MV-4-11 (cell line): ENCODE measurements around the gene NDRG2.
"Not testable (repeated sequence)": the region's sequence is repeated elsewhere in the genome, so short reads cannot be mapped to it uniquely, and the experiment has no call there.

ENCODE experiments used
- DNase-seq: peaks from one replicate; lab custom pipeline; 2025; lab: John Stamatoyannopoulos, UW

The NDRG2 gene

GRCh38 chr14:21033133-21033698 lies 8.4 kb upstream of the NDRG2 start:
- DNase-seq: no peak

DNA sequence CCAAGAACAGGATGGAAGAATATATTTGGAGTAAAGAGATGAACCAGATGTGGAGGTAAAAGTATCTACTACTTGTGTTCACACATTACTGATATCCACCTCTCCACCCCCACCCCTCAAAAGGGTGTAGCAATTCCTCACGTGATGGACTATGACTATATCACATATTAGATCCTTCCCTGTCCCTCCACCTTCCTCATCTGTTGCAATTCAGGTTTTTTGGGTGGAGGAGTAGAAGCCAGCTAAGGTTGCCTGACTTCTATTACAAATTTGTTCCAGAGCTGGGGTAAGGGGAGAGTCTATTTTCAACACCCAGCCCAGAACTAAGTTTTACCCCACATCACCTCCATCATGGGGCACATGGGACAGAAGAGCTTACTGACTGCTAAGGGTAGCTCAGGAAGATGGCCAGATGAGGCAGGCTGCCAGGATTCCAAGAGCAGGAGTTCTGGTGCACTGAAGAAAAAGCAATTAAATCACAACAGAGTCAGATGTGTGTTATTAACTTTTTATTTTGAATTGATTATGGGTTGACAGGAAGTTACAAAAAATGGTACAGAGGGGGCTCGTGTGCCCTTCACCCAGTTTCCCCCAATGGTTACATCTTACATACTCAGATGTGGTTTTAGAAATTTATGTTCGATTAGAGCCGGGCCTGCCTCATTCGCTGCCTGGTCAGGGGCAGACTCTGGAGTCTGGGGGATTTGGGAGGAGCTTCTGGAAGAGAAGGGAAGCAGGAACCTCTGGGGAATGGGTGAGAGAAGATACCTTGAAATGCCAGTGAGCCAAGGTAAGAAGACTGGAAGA lies 7.7 kb upstream of the NDRG2 start:
- DNase-seq: no peak

DNA sequence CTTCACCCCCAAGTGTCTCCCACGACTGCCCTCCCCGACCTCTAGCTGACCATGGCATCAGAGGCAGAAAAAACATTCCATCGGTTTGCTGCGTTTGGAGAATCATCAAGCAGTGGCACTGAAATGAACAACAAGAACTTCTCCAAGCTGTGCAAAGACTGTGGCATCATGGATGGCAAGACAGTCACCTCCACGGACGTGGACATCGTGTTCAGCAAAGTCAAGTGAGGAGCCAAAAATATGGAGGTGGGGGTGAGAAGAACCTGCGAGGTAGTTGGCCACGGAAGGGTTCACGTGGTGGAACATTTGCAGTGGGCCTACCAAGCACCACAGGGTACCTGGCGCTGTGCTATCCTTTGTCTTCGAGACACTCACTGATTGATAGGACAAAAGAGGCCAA lies 5.7 kb upstream of the NDRG2 start:
- no peak for DNase-seq

GRCh38 chr14:21029917-21030316 lies 5.1 kb upstream of the NDRG2 start, which contains the start of gene TPPP2:
Gene TPPP2 (plus strand): TSS chr14:21030217. CDS start chr14:21030582, 365 bp downstream.
- no peak for DNase-seq

GRCh38 chr14:21026988-21027315 lies 2.1 kb upstream of the NDRG2 start:
- DNase-seq: no peak

DNA sequence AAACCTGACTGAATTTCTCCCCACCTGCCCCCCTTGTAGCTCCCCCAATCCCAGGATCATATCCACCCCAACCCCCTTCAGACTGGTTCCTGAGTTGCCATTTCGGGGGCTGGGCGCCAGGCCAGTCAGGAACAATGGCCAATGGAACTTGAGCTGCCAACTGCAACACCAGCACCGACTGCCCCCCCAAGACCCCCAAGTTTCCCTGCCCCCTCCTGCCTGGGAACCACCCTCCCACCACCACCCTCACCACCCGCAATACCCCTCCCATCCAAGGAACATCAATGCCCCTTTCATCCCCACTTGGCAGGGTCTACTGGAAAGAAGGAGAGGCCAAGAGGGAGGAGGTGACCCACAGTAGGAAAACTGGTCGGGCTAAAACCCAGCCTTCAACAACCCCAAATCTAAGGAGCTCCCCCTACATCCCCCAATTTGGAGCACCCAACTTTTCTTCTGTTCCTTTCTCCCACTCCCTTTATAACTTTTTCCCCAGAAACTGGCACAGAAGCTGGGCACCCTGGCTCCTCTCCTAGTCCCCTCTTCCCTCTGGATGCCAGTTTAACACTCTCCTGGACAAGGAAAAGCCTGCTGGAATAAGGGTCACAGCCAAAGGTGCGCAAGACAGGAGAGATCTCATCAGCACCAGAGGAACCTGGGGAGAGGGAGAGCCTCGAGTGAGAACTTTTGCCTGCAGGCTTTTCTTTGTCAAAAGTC lies 1.6 kb upstream of the NDRG2 start:
- DNase-seq: no peak

GRCh38 chr14:21025371-21026273 lies 761 bp upstream of the NDRG2 start:
- no peak for DNase-seq

DNA sequence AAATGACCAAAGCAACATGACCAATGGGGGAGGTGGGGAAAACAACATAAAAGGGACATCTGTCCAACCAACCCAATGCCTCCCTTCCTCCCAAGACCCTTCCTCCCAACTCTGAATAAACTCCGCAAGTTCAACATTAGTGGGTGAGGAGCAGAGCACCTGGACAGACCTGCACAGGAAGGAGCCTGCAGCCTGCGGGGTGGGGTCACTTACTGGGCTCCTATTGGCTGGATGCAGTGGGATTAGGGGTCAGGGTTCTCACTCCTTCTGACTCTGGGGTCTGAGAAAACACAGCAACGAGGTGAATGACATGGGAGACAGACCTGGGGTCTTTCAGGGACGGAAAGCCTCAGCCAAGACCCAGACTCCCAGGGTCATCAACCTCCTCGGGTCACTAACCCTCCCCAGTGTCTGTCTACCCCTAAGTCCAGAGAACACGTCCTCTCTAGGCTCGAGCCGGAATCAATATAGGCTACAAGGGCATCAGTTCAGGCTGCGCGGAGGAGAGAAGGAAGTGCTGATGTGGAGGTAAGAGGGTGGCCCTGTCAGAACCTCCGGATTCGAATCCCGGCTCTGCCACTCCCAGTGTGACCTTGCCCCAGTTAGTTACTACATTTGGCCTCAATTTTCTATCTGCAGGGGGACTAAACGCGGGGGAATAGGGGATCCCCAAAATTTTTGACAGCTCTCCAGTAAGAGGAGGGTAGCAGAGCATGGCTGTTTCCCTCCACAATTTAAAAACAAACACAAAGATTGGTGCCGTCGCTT lies 860 bp downstream of the NDRG2 start:
- no peak for DNase-seq

GRCh38 chr14:21023174-21023573 lies 1.7 kb downstream of the NDRG2 start:
- peak; percentile 68 for DNase-seq

DNA sequence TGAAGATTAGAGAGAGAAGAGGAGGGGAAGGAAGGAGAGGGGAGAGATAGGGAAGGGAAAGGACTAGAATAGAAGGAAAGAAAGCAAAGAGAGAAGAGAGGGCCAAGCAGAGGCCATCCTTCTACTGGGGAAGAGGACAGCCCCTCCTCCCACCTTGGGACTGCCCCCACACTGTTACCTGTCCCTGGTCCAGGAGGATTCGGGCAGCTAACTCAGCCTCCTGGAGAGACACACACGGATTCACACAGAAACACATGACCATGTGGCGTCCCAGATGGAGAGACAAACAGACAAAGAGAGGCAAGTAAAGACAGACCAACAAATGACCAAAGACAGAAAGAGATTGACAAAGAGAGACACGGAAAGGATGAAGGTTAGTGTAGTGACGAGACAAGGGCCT lies 2.2 kb downstream of the NDRG2 start:
- no peak for DNase-seq

DNA sequence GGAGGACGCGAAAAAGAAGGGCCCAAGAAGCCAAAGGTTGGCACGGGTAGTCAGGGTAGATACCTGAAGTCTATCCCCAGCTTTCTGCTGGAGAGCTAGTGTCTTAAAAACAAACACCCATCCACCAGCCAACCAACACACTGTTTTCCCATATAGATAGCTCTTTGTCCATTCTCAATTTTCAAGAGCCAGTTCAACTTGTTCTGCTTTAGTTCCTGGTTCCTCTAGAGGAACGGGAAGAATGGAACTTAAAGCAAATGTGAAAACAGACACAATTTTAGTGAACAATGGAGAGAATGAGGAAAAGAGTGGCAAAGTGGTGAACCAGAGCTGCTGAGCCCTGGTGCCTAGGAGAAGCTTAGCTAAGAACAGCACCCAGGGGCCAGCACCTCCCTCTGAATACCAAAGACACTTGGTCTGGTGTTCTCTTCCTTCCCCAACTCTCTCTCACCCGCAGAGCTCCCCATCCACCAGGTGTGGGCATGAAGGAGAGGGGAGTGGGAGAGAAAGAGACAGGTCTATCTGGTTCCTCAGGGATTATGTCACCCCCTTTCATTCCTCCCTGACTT lies 3.8 kb downstream of the NDRG2 start:
- DNase-seq: no peak

DNA sequence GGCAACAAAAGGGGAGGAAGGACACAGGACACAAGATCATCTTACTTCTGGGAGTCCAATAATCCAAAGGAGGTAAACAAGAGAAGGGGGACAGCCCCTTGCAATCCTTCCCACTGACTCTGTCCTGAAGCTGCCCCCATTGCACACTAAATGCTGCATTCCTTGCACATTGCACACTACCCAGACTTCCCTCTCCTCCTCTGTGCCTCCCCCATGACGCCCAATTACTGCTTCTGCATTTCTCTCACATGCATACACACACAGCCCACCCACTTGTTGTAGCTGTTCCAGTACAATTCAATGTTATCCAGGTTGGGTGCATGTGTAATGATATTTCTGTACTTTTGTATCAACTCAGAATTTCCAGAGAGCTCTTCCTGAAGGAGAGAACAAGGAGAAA lies 5.5 kb downstream of the NDRG2 start:
- DNase-seq: peak; percentile 17

DNA sequence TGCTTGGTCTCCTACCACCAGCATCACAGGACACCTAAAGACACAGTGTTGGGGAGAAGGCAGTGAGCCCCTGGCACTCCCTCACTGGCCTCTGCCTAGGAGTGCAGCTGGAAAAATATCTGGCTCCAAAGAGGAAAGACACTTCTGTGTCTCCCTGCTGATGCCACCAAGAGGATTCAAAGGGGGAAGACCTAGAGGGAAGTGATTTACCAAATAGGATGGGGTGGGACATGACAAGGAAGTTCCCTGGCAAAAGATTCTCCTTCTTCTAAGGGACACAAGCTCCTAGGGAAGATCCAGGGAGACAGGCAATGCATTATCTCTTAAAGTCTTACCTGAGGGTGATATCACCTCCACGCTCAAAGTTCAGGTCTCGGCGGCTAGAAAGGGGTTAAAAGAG lies 6.1 kb downstream of the NDRG2 start:
- DNase-seq: no peak

DNA sequence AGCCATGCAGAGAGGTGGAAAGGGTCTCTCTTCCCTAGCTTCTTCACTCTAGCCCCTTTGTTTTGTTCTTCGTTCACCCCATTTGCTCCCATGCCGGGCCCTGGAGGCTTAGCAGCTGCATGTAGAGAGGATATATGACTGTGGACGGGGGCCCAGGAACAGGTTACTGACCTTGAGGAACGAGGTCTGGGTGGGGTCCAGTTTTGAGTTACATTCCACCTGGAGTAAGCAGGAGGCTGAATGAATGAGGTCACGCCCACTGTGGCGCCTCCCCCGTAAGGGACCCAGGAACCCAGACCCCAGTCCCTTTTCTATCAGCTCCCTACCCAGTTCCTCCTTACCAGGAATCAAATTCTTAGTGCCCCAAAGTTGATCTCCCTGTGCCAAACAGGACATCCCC lies 6.6 kb downstream of the NDRG2 start:
- DNase-seq: no peak

DNA sequence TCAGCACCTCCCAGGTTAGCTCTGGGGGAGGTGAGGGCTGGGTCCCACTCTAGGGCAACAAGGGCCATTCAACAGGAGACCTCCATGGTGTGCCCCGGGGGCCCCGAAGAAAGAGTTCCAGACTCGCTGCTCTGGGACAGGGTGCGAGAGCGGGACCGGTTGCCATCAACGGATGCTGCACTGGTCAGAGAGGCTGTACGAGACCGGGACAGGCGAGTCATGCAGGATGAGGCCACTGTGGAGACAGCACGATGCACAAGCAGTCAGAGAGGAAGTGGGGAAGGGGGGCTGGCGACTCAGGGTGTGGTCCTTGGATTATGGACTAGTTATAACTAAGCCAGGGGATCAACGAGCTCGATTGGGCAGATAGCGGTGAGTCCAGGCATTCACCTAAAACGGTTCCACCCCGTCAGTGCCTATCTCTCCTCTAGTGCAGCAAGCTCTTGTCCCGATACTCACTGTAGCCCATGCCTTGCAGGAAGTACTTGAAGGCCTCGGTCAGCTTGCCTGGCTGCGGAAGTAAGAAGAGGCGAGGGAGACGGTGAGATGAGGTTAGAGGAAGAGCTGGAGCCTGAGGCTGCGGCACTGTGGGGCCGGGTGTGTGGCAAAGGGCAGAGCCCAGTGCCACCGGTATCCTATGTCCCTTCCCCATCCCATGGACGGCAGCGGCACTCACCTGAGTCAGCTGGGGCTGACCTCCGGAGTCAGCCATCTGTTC lies 7.2 kb downstream of the NDRG2 start:
- peak; percentile 67 for DNase-seq

DNA sequence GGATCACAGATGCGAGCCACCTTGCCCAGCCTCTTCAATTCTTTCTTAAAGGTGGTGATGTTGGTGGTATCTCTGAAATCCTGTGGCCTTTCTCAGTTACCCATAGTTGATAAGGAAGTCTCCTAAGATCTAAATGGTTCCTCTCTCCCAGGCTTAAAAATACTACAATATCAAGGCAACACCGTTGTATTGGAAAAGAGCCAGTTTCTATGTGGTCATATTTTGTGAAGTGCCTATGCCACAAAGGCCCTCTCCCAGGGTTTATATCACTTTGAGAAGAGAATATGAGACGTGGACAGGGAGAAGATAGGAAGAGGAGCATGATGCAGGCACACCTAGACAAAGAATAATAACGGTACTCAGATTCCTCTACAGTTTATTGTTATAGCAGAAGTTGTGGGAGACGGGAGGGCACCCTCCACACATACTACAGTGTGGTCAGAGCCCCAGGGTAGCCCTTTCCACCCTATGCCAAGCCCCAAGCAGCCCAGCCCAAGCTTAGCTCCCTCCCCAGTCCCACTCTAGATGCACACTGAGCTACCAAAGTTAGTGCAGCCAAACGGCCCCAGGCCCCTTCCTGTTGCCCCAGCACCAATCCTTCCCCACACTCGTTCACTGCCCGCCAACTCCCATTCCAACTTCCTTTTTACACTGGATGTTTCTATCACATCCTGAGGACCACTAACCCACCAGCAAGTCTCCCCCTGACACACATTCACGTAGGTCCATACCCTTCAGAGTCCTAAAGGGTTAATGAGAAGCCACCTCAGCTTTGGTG lies 8.3 kb downstream of the NDRG2 start:
- DNase-seq: peak; percentile 75

DNA sequence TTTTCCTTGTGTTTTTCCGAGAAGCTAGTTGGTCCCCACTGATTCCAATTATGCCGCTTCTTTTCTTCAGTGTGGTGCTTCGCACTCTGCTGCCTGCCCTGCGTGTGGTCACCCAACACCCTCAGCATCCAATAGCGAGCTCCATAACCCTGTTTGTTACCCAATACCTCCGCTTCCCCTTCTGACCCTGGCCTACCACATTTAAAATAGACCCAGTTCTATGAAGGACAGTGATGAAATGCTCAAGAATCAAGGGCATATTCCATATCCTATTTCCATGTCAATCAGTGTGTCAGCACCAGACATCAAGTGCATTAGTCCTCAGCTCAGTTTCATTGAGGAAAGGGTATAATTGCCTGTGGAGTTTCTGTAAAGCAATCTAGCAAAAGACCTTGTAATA lies 9.5 kb downstream of the NDRG2 start:
- peak; percentile 94 for DNase-seq

DNA sequence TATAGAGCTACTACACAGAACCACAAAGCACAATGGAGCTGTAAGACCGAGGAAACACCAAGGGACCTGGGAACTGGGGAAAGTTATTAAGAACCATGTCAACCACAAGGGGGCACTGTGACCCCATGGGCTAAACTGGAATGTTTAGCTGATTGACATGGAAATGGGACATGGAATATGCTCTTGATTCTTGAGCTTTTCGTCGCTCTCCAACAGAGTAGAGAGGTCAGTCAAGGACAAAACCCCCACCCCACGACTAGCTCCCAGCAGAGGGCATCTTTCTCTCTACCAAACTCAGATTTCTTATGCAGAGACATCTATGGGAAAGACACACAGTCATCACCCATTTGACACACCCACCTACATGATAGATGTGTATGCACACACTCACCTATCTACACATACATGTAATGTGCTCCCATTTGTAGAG lies 10.1 kb downstream of the NDRG2 start:
- peak; percentile 76 for DNase-seq

DNA sequence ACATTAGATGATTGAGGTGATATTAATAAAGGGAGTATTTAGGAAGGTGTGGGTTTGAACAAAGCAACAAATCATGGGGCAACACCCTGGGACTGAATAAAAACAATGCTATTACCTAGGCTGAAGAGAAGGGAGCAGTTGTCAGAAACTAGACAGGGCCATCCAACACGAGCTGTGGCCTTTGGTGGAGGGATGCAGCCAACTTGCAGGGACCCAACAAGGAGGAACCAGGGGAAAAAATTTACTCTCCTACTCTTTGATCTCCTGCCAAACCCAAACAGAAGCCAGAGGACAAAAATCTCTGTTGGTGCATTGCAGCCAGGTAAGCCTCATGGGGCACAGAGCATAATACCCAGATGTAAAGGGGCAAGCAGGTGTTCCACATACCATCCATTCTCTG lies 13.7 kb downstream of the NDRG2 start:
- DNase-seq: no peak

GRCh38 chr14:21009721-21010120 lies 15.1 kb downstream of the NDRG2 start:
- not testable (repeated sequence) for DNase-seq
